Stimulated activated CD8-positive, alpha-beta memory T cell treated with anti-CD3 and anti-CD28 coated beads, Interleukin-15, amount 100 ng/mL, for 1 hour (primary cell): Measurements from ENCODE around the gene LAMA4.

Experiments used
- DNase-seq: peaks from one replicate; pipeline ENCODE4 v3.0.0-alpha.2; 2020; ENCODE audit warnings: low read depth

The LAMA4 gene, protein sequence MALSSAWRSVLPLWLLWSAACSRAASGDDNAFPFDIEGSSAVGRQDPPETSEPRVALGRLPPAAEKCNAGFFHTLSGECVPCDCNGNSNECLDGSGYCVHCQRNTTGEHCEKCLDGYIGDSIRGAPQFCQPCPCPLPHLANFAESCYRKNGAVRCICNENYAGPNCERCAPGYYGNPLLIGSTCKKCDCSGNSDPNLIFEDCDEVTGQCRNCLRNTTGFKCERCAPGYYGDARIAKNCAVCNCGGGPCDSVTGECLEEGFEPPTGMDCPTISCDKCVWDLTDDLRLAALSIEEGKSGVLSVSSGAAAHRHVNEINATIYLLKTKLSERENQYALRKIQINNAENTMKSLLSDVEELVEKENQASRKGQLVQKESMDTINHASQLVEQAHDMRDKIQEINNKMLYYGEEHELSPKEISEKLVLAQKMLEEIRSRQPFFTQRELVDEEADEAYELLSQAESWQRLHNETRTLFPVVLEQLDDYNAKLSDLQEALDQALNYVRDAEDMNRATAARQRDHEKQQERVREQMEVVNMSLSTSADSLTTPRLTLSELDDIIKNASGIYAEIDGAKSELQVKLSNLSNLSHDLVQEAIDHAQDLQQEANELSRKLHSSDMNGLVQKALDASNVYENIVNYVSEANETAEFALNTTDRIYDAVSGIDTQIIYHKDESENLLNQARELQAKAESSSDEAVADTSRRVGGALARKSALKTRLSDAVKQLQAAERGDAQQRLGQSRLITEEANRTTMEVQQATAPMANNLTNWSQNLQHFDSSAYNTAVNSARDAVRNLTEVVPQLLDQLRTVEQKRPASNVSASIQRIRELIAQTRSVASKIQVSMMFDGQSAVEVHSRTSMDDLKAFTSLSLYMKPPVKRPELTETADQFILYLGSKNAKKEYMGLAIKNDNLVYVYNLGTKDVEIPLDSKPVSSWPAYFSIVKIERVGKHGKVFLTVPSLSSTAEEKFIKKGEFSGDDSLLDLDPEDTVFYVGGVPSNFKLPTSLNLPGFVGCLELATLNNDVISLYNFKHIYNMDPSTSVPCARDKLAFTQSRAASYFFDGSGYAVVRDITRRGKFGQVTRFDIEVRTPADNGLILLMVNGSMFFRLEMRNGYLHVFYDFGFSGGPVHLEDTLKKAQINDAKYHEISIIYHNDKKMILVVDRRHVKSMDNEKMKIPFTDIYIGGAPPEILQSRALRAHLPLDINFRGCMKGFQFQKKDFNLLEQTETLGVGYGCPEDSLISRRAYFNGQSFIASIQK (N-terminal part only)

DNA sequence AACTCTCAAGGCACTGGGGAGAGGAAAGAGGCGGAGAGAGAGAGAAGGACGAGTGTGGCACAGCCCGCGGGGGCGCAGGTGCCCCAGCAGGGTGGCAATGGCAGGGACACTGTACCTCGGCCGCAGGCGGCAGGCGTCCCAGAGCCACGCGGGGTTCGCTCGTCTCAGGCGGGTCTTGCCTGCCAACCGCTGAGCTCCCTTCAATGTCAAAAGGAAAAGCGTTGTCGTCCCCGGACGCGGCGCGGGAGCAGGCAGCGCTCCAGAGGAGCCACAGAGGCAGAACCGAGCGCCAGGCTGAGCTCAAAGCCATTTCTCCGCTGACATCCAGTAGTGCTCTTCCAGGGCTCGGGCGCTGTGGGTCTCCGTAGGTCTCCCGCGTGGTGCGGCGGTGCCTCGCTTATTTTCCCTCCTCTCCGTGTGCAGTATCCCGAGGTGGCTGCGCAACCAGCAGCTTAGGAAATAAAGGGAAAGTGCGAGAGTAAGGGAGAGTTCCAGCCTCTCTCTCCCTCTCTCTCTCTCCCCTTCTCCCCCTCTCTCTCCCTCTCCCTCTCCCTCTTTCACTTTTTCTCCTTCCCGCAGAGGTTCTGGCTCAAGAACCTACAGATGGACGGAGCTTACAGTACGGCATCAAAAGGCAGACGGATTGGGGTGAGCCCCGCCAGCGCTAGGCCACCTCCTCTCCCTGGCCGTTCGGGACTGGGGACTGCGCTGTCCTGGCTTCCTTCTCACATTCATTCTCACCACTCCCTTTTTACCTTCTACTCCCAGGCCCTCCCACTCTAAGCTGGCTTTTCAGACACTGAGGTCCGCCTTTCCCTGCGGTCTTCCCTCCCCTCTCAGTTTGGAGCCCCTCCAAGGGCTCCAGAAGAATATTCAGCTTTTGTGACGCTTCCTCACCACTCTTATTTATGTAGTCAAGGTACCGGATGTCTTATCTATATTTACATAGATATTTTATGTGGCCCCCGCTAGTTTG lies at the start of gene LAMA4:
Gene LAMA4 (minus strand): TSS at position 727 of the 976 bp plus-strand sequence. CDS start 417 bp downstream, at position 310.
- no peak for DNase-seq

DNA sequence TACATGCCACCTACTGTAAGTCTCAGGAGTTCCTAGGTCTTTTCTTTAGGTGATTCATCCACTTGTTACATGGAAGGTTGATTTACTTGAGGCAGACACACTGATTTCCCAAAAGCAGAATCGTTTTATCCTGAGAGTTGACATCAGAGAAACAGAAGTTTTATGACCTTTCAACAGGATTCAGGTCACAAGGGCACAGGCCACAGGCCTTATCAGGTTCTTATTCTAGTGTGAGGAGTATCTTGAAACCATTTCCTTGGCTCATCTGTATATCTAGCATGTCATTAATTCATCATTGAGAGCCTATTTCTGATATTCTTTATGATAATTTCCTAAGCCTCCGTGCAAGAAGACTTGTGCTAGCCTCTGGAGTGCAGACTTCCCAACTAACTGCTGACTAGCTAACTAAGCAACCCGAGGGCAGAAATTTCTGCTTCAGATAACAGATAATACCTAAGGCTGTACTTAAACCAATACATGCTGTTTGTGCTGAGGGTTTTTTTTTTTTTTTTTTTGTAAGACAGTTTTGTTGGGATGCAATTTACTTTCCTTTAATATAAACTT lies 47.9 kb upstream of the LAMA4 start:
- no peak for DNase-seq

DNA sequence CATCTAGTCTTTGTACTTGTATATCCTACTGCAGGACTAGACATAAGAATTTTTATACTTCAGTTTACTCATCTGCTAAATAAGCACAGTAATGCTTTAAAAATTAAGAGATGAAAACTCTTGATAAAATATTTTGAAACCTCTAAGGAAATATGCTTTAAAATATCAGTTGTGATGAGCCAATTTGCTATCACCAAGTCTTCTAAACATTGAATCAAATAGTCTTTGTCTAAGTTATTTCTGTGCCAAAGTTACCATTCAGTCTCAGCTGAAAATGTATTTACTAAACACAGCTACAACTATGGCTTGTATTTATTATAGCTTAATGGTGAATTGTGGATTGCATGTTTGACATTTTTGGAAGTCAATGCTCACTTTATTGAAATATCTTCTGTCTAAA lies 46.5 kb upstream of the LAMA4 start:
- DNase-seq = no peak

DNA sequence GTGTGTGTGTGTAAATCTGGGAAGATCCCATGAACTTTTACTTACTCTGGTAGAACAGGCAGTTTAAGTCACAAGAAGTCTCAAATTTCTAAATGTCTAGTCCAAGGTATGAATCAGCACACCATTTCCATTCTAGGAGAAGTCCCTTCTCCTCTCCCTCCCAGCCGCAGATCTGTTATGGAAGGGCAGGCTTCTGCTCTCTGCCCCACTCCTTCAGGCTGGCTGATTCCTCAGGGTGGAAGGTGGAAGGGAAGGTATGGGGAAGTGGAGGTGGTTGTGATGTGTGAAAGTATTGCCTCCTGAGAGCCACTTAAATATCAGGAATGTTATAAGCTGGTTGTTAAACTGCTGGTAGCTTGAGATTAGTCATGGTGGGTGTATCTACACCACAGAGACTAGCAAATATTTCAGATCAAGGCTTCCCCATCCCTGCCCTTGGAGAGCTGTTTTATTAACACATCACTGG lies 44.5 kb upstream of the LAMA4 start:
- no peak for DNase-seq

DNA sequence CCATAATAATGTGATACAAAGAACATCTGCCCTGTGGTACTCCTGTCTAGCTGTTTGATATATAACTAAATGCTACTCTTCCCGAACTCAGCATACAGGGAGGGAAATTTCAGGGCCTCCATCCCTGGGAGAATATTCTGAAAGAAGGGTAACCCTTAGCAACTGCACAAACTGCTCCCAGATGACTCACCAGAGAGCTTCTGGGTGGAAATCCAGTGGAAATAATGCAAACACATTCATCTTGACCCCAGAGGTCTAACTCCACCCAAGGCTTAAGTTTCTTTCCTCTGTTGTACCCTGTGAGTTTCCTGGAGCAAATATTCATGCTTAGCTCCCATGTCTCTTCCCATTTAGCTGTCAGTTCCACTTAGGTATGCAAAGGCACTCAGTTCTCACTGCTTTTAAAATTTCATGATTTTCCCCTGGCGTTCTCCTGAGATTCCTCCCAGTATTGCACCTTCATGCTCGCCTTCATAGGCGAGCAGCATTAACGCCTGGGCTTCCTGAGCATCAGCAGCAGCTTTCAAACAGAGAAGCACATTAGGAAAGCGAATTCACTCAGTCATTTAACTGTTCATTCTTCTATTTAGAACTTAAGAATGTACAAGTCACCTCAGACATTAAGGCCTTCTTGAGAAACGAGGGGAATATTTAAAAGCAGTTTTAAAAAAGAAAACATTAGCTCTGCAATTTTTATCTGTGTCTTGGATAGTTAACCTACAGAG lies 43.8 kb upstream of the LAMA4 start:
- DNase-seq = no peak

DNA sequence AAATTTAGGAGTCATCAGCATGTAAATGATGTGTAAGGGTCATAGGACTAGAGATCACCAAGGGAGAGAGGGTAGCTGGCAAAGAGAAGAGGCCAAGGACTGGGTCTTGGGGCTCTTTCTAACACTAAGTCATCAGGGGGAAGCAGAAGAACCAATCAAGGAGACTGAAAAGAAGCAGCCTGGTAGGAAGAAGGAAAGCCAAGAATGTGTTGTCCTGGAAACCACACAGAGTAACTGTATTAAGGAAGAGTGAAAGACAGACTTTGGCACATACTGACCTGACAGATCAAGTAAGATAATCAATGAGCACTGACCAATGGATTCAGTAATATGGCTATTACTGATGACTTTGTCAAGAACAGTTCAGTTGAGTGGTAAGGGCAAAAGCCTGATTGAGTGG lies 42.3 kb upstream of the LAMA4 start:
- no peak for DNase-seq

DNA sequence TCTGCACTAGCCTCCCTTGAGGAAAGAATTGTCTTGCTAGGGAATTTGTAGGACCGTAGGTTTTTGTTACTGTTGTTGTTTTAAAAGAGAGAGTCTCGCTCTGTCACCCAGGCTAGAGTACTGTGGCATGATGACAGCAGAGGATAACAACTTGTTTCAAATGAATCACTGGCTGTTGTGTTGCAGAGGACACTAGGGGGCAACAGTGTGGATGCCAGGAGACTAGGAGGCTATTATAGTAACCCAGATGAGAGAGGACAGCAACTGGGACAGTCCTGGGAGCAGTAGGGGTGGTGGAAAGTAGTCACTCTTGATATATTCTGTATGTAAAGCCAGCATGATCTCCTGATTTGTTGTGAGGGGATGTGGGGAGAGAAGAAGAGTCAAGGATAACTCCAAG lies 41.8 kb upstream of the LAMA4 start:
- no peak for DNase-seq

DNA sequence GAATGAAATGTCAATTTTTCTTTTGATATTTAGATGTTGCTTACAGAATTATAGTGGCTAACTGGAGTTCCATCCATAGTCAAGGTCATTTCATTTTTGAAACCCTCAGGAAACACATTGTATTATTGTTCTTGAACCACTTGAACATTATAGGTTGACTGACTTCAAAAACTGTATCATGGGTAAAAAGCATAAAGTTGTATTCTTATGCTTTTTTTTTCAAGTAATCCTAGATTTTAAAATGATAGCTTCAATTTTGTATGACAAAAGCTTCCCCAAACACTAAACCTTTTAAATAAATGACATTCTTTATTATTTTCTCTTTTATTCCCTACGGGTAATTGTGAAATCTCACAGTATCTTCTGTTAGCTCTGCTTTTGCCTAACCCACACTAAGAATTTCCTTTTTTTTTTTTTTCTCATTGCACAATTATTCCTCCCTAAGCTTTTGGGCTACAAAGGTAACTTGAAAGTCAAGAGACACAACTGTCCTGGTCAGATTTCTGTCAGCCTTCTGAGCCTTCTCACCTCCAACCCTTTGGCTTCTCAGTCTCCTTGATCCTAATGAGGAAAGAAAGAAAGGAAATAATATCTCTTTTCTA lies 36.9 kb upstream of the LAMA4 start:
- no peak for DNase-seq

DNA sequence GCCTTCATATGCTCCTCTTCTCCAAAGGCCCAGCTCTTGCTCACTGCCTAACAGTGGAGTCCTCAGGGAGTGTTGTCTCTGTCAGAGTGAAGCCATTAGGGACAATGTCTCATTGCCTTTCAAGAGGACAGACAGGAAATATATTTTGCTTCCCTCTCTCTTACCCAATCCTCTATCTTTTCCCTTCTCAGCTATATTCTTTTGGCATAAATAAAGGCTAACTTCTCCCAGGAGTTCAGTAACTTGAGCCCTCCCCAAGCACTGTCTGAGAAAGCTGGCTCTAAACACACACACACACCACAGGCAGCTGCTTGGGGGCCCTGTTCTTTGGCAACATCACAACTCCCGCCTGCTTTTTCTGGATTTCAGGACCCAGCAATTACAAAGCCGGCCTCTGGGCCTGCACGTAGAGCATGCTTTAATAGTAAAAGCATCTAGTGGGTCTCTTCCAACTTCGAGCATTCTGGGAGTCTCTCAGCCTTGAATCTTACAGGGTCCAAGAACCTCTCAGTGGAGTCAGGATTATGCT lies 34.7 kb upstream of the LAMA4 start:
- DNase-seq = no peak

DNA sequence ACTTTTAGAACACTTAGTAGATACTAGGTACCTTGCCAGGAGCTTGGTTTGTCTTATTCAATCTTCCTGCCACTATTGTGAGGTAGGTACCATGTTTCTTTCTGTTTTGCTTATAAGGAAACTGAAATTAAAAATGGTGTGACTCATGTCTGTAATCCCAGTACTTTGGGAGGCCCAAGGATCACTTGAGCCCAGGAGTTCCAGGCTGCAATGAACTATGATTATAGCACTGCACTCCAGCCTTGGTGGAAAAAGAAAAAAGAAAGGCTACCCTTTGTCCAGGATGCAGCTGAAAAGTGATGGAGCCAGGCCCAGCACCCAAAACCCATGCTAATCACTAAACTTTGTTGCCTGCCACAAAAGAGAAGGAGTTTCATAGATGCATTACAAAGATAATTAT lies 34.1 kb upstream of the LAMA4 start:
- no peak for DNase-seq

DNA sequence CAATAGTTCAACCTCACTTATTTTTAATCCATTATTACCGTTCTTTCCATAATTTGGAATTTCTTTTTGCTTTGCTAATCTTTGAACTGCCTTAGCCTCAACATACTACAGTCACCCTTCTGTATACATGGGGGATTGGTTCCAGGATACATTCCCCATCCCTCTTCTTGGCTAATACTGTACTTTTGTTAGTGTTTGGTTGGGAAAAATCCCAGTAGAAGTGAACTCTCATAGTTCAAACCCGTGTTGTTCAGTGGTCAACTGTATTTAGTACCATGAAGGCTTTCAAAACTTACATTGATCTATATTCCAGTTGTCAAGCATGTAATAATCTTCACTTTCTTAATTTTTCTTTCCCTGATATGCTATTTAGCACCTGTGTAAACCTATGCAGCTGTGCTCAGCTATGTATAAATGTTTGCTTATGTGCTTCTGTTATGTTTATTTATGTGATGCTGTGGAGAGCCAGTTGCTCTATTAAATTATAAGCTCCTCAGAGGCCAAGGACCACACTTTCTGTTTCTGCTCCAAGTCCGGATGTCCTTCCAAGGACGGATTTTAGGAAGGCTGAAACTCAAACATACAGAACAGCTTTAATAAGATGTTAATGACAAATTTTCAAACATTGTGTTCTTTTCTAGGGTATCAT lies 33.3 kb upstream of the LAMA4 start:
- DNase-seq = no peak

DNA sequence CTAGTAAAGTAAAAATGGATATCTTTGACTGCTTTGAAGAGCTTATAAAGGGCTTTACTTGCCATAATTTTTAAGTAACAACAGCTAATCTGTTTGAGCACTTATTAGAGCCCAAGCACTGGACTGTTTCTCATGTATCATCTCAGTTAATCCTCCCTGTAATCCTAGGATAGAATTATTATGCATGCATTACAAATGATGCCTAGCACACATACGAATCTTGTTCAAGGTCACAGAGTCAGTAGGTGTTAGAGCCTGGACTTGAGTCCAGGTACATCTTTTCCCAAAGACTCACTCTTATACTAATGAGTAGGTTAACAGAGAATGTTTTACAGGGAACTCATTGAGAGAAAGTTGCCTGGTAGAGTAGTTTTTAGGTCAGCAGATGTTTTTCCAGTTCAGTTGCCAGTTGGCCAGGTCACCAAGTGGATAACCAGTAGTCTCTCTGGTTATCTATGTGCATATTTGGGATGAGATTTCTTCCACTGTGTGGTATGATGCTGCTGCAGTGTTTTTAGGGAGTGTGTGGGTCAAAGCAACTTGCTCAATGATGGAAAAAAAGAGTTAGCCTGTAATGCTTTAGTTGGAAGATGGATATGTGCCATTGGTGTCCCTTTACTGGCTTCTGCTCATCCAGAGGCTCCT lies 32.3 kb upstream of the LAMA4 start:
- DNase-seq = no peak

DNA sequence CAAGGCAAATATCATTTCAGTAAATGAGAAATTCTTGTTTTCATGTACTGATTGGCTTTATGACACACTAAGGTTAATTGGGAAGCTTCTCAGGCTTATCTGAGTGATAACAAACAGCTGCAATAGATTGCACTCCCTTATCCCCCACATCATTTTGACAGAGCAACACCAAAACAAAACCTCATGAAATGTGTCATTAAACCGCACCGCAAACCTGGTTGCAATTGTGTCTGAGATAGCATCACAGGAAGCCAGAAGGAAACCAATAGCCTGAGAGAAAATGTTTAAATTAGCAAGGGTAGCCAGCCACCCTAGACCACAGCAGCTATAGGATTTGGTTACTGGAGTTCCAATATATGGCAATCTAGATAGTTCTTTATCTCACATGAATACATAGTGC lies 31.6 kb upstream of the LAMA4 start:
- DNase-seq = no peak

DNA sequence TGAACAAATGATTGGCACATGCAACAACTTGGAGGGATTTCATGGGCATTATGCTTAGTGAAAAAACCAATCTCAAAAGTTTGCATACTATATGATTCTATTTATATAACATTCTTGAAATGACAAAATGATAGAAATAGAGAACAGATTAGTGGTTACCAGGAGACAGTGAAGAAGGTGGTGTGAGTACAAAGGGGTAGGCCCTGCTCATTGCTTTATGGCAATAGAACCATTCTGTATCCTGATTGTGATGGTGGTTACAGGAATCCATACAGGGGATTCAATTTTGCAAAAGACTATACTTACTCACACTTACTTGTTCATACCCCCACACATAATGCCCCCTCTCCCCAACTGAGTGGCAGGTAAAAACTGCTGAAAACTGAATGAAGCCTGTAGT lies 30.2 kb upstream of the LAMA4 start:
- no peak for DNase-seq

DNA sequence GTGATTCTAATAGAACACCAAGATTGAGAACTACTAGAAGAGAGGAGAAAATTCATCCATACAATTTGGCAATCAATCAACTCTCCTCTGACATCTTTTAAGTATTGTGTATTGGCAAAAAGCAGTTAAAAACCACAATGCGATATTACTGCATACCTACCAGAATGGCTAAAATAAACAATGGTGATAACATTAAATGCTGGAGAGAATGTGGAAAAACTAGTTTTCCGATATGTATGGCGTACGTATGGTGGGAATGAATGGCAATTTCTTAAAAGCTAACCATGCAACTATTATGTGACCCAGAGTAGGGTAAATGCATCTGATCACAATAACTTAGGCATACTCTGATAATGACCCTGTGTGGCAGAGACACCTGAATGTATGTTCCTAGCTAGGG lies 29.3 kb upstream of the LAMA4 start:
- DNase-seq = no peak

DNA sequence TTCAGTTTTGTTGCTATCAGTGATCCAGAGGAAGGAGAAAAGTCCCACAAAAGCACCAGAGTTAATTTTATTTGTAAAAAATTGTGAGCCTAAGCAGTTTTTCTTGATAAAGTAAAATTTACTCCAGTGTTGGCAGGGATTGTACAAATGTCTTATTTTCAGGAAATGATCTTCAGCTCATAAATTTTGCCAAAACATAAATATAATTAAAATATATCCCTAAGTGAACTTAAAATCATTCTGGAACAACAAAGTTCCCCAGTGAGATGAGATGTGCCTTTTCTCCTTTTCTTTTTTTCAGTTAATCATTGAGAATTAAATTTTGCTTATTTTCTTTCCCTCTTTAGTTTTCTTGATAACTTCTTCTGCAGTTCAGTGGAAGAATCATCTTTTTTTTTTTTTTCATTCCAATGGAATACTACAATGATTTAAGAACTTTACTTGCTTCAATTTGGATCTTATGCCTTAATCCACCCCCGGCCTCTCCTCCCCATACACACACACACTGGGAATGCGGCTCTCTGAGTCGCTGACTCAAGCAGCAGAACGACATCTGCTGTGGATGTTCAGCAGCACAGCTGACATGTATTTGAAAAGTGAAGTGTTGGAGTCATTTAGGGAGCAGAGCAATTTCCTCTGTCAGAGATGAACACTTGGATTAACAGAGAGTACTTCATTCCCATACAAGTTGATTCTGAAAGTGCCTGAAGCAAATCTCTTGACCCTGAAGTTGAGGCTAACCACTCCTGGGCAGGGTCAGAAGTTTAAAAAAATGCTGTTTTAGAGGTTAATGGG lies 27.7 kb upstream of the LAMA4 start:
- DNase-seq = no peak
